Measurements from ENCODE around the gene METTL8.

METTL8 gene

GRCh38 chr2:171308280-171309054, 125.3 kb downstream of the METTL8 start:
- DNase-seq = no peak

GRCh38 chr2:171307560-171307959, 126.2 kb downstream of the METTL8 start:
- DNase-seq = no peak

- DNase-seq = no peak
Observed at GRCh38 chr2:171297956-171298355, 135.8 kb downstream of the METTL8 start.

- DNase-seq = no peak
Observed at GRCh38 chr2:171294608-171295007, 139.2 kb downstream of the METTL8 start.

GRCh38 chr2:171293661-171294060, 140.1 kb downstream of the METTL8 start:
- no peak for DNase-seq

- DNase-seq = no peak
Observed at GRCh38 chr2:171289991-171290390, 143.8 kb downstream of the METTL8 start.

GRCh38 chr2:171289316-171289715, 144.5 kb downstream of the METTL8 start:
- no peak for DNase-seq

GRCh38 chr2:171287611-171288010, 146.2 kb downstream of the METTL8 start:
- no peak for DNase-seq

GRCh38 chr2:171287036-171287571, 146.7 kb downstream of the METTL8 start:
- no peak for DNase-seq

GRCh38 chr2:171281110-171281509, 152.7 kb downstream of the METTL8 start:
- DNase-seq = no peak

GRCh38 chr2:171279983-171280790, 153.6 kb downstream of the METTL8 start:
- DNase-seq = no peak

- DNase-seq = no peak
Observed at GRCh38 chr2:171274757-171275156, 159.0 kb downstream of the METTL8 start.

GRCh38 chr2:171271971-171272436, 161.8 kb downstream of the METTL8 start:
- no peak for DNase-seq

GRCh38 chr2:171271386-171271785, 162.4 kb downstream of the METTL8 start:
- DNase-seq = no peak

GRCh38 chr2:171267855-171268629, 165.7 kb downstream of the METTL8 start:
- DNase-seq = no peak
